ENCODE data around the gene RRAS. TPM values are rescaled to one million over a fixed set of nuclear protein-coding genes. Genes with fewer than 3 reads are reported as not detected.

The RRAS gene
- polyA plus RNA-seq, 1 donor from 2014 or later: not detected

DNA sequence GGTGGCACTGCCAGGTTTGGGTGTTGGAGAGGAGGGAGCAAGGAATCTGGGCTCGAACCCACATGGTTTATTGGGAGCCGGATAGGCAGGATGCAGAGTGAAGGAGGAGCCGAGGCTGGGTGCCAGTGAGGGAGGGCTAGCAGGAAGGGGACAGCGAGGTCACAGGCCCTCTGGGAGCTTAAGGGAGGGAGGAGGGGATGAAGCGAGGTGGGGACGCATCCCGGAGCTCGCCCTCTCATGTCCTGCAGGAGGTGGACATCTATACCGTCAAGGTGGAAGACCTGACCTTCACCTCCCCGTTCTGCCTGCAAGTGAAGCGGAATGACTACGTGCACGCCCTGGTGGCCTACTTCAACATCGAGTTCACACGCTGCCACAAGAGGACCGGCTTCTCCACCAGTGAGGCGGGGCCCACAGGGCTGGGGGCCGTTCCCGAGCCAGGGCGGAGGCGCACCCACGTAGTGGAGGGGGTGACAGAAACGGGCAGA, 45.9 kb upstream of the RRAS start:
- Histone ChIP-seq H3K79me2 (replicated peaks; ENCODE audit: insufficient read depth, low read length) (peaks cover 4% of the 10 kb centered on the region), H3F3A (ENCODE audit: insufficient read depth, low read length, poor library complexity, severe bottlenecking) (no peaks in the 10 kb centered on the region), H2AFZ (ENCODE audit: low read depth, low read length) (no peak overlapping the region), H3K4me2 (ENCODE audit: low read length) (no peak overlapping the region), H3K4me3 (ENCODE audit: low read length) (no peak overlapping the region), H3K9me2 (ENCODE audit: insufficient read depth, low read length) (no peaks in the 10 kb centered on the region), H3K9me3 (ENCODE audit: low read length) (no peaks in the 10 kb centered on the region), H3K27me3 (ENCODE audit: insufficient read depth, low read depth, low read length) (no peaks in the 10 kb centered on the region), H3K36me3 (ENCODE audit: insufficient read depth, low read length) (no peaks in the 10 kb centered on the region), H3K27ac (ENCODE audit: low read length) (no peak overlapping the region), H4K20me1 (ENCODE audit: insufficient read depth) (no peaks in the 10 kb centered on the region), H3K9ac (ENCODE audit: low read length) (no peak overlapping the region)
- no peak for TF ChIP-seq EP300 (conservative IDR thresholded peaks at IDR 0.05; ENCODE audit: poor library complexity, severe bottlenecking)
- TF ChIP-seq, protein P1, sequence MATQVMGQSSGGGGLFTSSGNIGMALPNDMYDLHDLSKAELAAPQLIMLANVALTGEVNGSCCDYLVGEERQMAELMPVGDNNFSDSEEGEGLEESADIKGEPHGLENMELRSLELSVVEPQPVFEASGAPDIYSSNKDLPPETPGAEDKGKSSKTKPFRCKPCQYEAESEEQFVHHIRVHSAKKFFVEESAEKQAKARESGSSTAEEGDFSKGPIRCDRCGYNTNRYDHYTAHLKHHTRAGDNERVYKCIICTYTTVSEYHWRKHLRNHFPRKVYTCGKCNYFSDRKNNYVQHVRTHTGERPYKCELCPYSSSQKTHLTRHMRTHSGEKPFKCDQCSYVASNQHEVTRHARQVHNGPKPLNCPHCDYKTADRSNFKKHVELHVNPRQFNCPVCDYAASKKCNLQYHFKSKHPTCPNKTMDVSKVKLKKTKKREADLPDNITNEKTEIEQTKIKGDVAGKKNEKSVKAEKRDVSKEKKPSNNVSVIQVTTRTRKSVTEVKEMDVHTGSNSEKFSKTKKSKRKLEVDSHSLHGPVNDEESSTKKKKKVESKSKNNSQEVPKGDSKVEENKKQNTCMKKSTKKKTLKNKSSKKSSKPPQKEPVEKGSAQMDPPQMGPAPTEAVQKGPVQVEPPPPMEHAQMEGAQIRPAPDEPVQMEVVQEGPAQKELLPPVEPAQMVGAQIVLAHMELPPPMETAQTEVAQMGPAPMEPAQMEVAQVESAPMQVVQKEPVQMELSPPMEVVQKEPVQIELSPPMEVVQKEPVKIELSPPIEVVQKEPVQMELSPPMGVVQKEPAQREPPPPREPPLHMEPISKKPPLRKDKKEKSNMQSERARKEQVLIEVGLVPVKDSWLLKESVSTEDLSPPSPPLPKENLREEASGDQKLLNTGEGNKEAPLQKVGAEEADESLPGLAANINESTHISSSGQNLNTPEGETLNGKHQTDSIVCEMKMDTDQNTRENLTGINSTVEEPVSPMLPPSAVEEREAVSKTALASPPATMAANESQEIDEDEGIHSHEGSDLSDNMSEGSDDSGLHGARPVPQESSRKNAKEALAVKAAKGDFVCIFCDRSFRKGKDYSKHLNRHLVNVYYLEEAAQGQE (IDR thresholded peaks at IDR 0.05; ENCODE audit: borderline replicate concordance): no peak
- no peak for TF ChIP-seq EZH2 (IDR thresholded peaks at IDR 0.05; ENCODE audit: borderline replicate concordance, insufficient read depth, low read length, poor library complexity, severe bottlenecking)
- TF ChIP-seq, protein P2, sequence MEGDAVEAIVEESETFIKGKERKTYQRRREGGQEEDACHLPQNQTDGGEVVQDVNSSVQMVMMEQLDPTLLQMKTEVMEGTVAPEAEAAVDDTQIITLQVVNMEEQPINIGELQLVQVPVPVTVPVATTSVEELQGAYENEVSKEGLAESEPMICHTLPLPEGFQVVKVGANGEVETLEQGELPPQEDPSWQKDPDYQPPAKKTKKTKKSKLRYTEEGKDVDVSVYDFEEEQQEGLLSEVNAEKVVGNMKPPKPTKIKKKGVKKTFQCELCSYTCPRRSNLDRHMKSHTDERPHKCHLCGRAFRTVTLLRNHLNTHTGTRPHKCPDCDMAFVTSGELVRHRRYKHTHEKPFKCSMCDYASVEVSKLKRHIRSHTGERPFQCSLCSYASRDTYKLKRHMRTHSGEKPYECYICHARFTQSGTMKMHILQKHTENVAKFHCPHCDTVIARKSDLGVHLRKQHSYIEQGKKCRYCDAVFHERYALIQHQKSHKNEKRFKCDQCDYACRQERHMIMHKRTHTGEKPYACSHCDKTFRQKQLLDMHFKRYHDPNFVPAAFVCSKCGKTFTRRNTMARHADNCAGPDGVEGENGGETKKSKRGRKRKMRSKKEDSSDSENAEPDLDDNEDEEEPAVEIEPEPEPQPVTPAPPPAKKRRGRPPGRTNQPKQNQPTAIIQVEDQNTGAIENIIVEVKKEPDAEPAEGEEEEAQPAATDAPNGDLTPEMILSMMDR (IDR thresholded peaks at IDR 0.05; ENCODE audit: poor library complexity, severe bottlenecking): no peak
- TF ChIP-seq MXI1 (conservative IDR thresholded peaks at IDR 0.05; ENCODE audit: poor library complexity, severe bottlenecking): no peak
- no peak for TF ChIP-seq POLR2AphosphoS5 (IDR thresholded peaks at IDR 0.05)
- no peak for TF ChIP-seq RAD21 (conservative IDR thresholded peaks at IDR 0.05)
- TF ChIP-seq SMC3 (conservative IDR thresholded peaks at IDR 0.05; ENCODE audit: poor library complexity): no peak
- no peak for TF ChIP-seq TAF1 (IDR thresholded peaks at IDR 0.05; ENCODE audit: low read depth)

DNA sequence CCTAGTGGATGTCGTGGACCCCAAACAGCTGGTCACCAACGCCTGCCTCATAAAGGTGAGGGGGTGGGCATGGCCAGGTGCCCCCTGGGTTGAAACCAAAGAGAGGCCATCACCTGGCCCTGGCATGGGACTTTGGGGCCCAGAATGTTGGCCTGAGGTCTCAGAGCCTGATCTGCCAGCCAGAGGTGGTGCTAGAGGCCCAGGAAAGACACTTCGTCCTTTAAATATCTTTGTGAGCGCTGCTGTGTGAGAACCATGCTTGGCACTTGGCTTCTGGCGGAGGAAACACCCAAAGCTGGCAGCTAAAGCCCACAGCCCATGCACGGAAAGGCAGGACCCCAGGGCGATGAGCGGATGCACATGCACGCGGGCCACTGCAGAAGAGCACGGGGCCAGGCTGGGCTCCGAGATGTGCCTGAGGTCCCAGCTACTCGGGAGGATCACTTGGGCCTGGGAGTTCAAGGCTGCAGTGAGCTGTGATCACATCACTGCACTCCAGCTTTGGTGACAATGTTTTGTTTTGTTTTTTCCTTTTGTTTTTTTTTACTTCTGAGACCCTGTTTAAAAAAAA, 45.1 kb upstream of the RRAS start:
- H3K4me3 ChIP-seq (ENCODE audit: low read length): no peak overlapping the region
- no peak overlapping the region for H3K9ac ChIP-seq (ENCODE audit: low read length)
- no peaks in the 10 kb centered on the region for H3K9me2 ChIP-seq (ENCODE audit: insufficient read depth, low read length)
- no peak overlapping the region for H3K4me2 ChIP-seq (ENCODE audit: low read length)
- TF ChIP-seq POLR2AphosphoS5 (IDR thresholded peaks at IDR 0.05) (no peak), EP300 (conservative IDR thresholded peaks at IDR 0.05; ENCODE audit: poor library complexity, severe bottlenecking) (no peak), MXI1 (conservative IDR thresholded peaks at IDR 0.05; ENCODE audit: poor library complexity, severe bottlenecking) (no peak), RAD21 (conservative IDR thresholded peaks at IDR 0.05) (no peak), SMC3 (conservative IDR thresholded peaks at IDR 0.05; ENCODE audit: poor library complexity) (no peak), EZH2 (IDR thresholded peaks at IDR 0.05; ENCODE audit: borderline replicate concordance, insufficient read depth, low read length, poor library complexity, severe bottlenecking) (no peak), TAF1 (IDR thresholded peaks at IDR 0.05; ENCODE audit: low read depth) (no peak)
- TF ChIP-seq, protein P2 (IDR thresholded peaks at IDR 0.05; ENCODE audit: poor library complexity, severe bottlenecking): no peak
- TF ChIP-seq, protein P1 (IDR thresholded peaks at IDR 0.05; ENCODE audit: borderline replicate concordance): no peak
- H4K20me1 ChIP-seq (ENCODE audit: insufficient read depth): no peaks in the 10 kb centered on the region
- H3F3A ChIP-seq (ENCODE audit: insufficient read depth, low read length, poor library complexity, severe bottlenecking): no peaks in the 10 kb centered on the region
- H3K36me3 ChIP-seq (ENCODE audit: insufficient read depth, low read length): no peaks in the 10 kb centered on the region
- no peak overlapping the region for H2AFZ ChIP-seq (ENCODE audit: low read depth, low read length)
- no peaks in the 10 kb centered on the region for H3K9me3 ChIP-seq (ENCODE audit: low read length)
- H3K79me2 ChIP-seq (replicated peaks; ENCODE audit: insufficient read depth, low read length): peaks cover 9% of the 10 kb centered on the region
- no peak overlapping the region for H3K27ac ChIP-seq (ENCODE audit: low read length)
- H3K27me3 ChIP-seq (ENCODE audit: insufficient read depth, low read depth, low read length): no peaks in the 10 kb centered on the region

All from neural cell (in vitro differentiated cells).